ENCODE measurements around the gene OXTR. TPM values are rescaled to one million over a fixed set of nuclear protein-coding genes. Genes with fewer than 3 reads are reported as not detected.

Gene OXTR
- total RNA-seq, 1 donor from 2014 or later, result 1.2 TPM

DNA sequence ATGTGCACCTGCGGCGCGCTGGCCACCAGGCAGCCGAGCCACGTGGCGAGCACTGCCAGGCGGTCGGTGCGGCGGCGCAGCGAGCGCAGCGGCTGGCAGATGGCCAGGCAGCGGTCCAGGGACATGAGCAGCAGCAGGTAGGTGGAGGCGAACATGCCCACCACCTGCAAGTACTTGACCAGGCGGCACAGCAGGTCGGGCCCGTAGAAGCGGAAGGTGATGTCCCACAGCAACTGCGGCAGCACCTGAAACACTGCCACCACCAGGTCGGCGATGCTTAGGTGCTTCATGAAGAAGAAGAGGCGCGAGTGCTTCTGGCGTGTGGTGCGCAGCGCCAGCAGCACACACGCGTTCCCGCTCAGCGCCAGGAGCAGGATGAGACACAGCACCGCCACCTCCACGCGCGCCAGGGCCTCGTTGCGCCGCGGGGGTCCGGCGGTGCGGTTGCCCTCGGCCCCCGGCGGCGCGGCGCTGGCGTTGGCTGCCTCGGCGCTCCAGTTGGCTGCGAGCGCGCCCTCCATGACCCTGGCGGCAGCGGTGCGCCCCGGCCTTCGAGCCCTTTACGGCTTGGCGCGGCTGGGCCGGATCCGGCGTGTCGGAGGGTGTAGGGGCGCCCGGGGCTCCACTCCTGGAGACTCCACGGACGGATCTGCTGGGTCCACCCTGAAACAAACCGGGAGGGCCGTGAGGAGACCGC is 1.6 kb downstream of the OXTR start:
- DNase-seq (ENCODE audit: low read depth), result peak; percentile 38

GRCh38 chr3:8767256-8767666 is 2.2 kb downstream of the OXTR start:
- DNase-seq (ENCODE audit: low read depth), result no peak

DNA sequence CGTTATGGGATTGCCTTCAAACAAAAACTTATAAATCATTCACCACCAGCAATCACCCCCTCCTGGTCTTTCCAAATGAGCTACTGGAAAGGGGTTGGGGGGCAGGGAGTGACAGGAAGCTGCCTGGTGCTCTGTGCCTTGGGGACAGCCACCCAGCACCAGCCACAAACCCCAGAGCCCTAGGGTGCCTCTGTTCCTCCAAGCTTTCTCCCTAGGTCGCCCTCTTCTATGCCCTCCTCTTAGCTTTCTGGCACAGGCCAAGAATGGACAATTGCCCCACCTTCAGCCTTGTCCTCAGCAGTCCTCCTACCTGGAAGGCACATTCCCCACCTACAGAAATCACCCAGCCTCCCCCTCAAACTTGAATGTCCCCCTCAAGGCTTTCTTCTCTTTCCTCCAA is 3.3 kb downstream of the OXTR start:
- no peak for DNase-seq (ENCODE audit: low read depth)

DNA sequence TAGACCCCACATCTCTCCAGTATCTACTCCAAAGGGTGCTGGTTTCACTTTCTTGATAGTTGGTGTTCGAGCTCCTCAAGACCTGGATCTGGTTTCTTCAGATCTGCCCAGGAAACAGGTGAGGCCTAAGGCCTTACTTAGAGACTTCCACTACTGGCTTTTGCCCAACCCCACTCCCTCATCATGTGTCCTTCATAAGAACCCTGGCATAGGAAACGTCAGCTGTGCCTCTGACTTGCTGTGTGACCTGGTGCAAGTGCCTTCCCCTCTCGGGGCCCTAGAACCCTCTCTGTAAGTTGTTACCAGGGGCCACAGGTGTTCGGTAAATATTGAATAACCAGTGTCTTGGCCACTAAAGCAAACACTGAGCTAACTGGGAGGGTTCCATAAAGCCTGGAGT is 3.9 kb downstream of the OXTR start:
- DNase-seq (ENCODE audit: low read depth), result no peak

GRCh38 chr3:8764528-8764927 is 4.9 kb downstream of the OXTR start:
- DNase-seq (ENCODE audit: low read depth), result no peak

DNA sequence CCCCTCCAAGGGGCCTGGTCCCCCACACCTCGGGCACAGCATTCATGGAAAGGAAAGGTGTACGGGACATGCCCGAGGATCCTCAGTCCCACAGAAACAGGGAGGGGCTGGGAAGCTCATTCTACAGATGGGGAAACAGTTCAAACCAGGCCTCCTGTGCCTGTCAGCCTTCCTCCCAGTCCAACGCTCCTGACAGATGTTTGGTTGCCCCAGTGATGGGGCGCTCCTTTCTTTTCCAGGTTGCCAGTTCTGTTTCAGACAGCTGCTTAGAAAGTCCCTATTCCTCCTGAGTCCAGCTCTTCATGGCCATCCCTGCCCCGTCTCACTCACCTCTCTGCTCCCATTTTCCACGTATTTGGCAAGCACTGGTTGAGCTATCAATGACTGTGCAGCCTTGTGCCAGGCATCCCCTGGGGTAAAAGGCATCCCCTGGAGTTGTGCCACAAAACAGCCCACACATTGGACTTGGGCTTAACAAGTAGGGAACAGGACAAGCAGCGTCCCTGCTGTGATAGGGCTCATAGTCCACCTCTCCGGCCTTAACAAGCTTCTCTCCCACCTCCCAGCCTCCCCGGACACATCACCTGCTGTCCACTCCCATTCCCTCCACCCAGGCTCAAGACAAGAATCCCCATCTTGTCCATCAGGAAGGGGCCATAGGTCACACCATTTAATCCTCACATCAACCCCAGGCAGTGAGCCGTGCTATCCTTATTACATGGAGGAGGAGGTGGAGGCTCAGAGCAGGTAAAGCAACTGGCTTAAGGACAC is 6.6 kb downstream of the OXTR start:
- DNase-seq (ENCODE audit: low read depth), result no peak

GRCh38 chr3:8761866-8762265 is 7.5 kb downstream of the OXTR start:
- no peak for DNase-seq (ENCODE audit: low read depth)

DNA sequence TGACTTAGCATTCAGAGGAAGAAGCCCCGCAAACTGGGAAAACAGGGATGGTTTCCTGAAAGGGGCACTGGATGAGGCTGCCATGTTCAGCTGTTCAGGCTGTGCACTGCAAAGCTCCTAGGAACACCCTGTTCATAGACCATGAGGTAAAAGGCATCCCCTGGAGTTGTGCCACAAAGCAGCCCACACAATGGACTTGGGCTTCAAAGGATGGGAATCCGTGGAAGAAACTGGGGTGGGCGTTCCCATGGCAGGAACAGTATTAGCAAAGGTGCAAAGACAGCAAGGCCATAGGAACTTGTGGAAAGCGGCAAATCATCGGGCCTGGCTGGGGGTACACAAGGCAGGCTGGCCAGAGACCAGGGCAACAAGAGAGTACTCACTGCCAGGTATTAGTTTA is 8.9 kb downstream of the OXTR start:
- no peak for DNase-seq (ENCODE audit: low read depth)

DNA sequence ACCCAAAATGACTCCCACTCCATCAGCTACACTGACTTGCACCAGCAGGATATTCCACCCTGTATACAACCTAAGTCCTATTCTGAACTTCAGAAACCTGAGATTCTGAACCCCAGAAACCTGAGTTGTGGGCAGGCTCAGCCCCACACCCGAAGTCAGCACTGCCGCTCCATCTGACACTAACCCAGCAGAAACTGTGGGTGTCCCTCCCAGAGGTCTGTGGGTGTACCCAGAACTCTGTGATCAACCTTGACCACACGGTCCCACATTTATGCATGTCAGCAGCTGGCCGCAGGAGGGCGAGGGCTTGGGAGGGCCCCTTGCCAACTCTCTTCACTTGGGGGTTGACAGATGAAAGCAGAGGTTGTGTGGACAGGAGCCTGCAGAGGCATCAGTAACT is 9.3 kb downstream of the OXTR start:
- no peak for DNase-seq (ENCODE audit: low read depth)

DNA sequence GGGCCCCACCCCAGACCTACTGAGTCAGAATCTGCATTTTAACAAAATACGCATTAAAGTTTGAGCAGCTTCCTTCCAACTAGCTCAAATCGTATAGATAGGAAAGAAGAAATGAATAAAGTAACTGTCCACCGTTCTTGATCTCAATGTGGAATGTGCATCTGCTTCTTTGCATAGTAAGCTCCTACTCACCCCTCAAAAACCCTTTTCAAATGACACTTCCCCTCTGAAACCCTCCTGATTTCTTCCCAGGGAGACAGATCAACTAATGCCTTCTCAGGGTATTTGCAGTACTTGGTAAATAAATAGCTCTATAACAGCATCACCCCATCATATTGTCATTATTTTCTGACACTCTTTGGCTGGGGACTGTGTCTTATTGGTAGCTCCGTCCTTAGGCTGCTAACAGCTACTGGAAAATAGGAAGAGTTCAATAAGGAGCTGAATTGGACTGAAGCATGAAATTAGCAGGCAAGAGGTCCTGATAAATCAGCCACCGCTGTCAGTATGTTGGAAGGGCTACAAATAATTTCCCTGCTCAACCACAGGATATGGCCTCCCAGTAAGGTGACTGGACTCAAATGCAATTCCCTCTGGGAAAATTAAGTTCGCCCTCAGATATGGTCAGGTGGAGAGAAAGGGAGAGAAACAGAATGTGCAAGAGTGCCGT is 10.2 kb downstream of the OXTR start:
- no peak for DNase-seq (ENCODE audit: low read depth)

GRCh38 chr3:8757551-8758518 is 11.6 kb downstream of the OXTR start:
- no peak for DNase-seq (ENCODE audit: low read depth)

GRCh38 chr3:8756671-8757070 is 12.7 kb downstream of the OXTR start:
- DNase-seq (ENCODE audit: low read depth), result no peak

DNA sequence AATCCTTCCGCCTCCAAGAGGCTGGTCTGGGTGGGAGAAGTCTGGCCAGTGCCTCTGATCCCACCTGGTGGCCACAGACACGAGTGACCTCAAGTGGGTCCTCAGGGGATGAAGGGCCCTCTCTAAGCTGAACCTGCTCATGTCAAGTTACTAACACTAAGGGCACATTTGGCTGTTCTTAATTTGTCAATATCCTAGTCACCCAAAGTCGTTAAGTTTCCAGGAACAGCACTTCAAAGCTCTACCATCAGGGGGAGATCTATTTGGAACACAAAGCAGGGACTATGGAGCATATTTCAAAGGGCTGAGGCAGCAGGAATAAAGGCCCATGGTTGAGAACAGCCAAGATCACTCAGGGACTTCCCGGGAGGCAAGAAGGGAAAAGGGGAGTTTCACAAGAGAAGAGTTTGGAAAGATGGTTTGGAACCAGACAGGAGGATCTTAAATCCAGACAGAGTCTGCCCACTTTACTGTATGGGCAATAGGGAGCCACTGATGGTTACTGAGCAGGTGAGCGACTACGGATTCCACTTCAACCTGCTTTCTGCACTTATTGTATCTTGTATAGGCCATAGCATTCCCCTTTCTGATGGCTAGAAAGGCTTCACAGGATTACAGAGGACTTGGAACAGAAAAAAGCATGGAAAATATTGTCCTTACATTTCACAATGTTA is 13.7 kb downstream of the OXTR start:
- DNase-seq (ENCODE audit: low read depth), result no peak

- no peak for DNase-seq (ENCODE audit: low read depth)
Measured at GRCh38 chr3:8755097-8755496, 14.3 kb downstream of the OXTR start.

- DNase-seq (ENCODE audit: low read depth), result no peak
Measured at GRCh38 chr3:8752832-8753231, 16.6 kb downstream of the OXTR start.

GRCh38 chr3:8749316-8749715 is 20.1 kb downstream of the OXTR start:
- no peak for DNase-seq (ENCODE audit: low read depth)

GRCh38 chr3:8746780-8747345 is 22.6 kb downstream of the OXTR start:
- DNase-seq (ENCODE audit: low read depth), result no peak

DNA sequence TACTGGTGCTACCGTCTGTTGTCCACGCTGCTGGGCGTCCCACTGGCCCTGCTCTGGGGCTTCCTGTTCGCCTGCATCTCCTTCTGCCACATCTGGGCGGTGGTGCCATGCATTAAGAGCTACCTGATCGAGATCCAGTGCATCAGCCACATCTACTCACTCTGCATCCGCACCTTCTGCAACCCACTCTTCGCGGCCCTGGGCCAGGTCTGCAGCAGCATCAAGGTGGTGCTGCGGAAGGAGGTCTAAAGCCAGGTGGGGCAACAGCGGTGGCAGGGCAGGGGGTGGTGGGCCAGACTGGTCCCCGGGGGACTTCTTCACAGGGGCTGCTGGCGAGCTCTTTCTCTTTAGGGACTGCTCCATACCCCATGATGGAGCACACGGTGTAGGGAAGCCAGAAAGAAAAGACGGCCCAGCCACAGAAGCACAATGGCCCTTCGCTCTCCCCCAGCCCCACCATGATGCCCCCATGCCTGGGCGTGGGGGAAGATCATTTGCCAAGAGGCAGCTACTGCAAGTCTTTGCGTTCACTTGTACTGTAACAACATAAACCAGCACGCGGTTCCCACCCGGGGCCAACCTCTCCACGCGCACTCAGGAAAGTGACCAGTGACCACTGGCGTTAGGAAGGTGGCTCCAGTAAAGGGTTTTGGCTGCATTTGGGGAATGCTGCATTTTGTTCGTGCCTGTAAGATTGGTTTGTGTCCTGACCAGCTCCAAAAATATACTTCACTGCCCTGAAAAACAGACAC is 23.6 kb downstream of the OXTR start:
- no peak for DNase-seq (ENCODE audit: low read depth)

DNA sequence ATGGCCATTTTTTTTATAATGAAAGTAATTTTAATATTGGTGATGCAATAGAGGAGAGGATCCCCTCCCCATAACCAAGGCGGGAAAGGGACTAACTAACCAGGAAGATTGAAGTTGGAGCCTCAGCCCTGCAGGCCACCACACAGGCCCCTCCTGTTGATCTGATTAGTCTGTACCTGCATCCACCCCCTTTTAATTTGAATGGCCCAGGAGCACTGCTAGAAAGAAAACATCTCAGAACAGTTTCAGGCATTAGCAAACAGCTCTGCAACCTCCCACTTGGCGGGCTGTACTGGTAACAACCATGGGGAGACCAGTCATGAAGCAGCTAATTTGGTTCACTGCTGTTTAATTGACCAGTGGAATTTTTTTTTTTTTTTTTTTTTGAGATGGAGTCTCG is 25.5 kb downstream of the OXTR start:
- no peak for DNase-seq (ENCODE audit: low read depth)

- DNase-seq (ENCODE audit: low read depth), result peak; percentile 58
Measured at GRCh38 chr3:8743021-8743601, 26.3 kb downstream of the OXTR start.
